ENCODE data around the gene SF1. TPM values are rescaled to one million over a fixed set of nuclear protein-coding genes. Genes with fewer than 3 reads are reported as not detected.

The SF1 gene
- total and polyA plus RNA-seq, 2 of the 8 experiments (the other 6 are each of a cell fraction or from before 2014, with no cell fraction given) = 72.7 to 353 TPM

GRCh38 chr11:64723907-64724862, 54.2 kb downstream of the SF1 start (continued):
- TF ChIP-seq SIX5 (IDR thresholded peaks at IDR 0.05; ENCODE audit: low read depth, low read length) (no peak), RBBP5 (IDR thresholded peaks at IDR 0.05; ENCODE audit: borderline replicate concordance, low read depth, low read length) (no peak), NRF1 (IDR thresholded peaks at IDR 0.05; ENCODE audit: low read depth, low read length) (no peak)

All from H1 (cell line).